Skeletal muscle tissue (tissue), 5 donors: ENCODE measurements around the gene RPUSD1. TPM values are rescaled to one million over a fixed set of nuclear protein-coding genes. Genes with fewer than 3 reads are reported as not detected.

Experiments used
- H3K27ac ChIP-seq: one replicate; pipeline ENCODE4 v1.7.0; 2013; ENCODE audit warnings: mild to moderate bottlenecking, low read depth, low read length, inconsistent platforms
- H3K27me3 ChIP-seq, 3 donors: one replicate each; pipeline ENCODE4 v1.7.0; 2013; ENCODE audit warnings: low read length in 3 of 3; ENCODE audit not compliant: control insufficient read depth in 3 of 3, insufficient read depth in 3 of 3
- H3K36me3 ChIP-seq, 3 donors: one replicate each; pipeline ENCODE4 v1.7.0; 2013; ENCODE audit warnings: low read length in 3 of 3; ENCODE audit not compliant: control insufficient read depth in 3 of 3, insufficient read depth in 3 of 3
- H3K4me1 ChIP-seq, 3 donors: one replicate each; pipeline ENCODE4 v1.7.0; 2013; ENCODE audit warnings: low read length in 3 of 3, mild to moderate bottlenecking in 3 of 3; ENCODE audit not compliant: control insufficient read depth in 3 of 3, insufficient read depth in 3 of 3
- H3K4me3 ChIP-seq, 3 donors: one replicate each; pipeline ENCODE4 v1.7.0; 2013; ENCODE audit warnings: low read length in 3 of 3
- H3K9ac ChIP-seq, 3 donors: one replicate each; pipeline ENCODE4 v1.7.0; 2013; ENCODE audit warnings: low read length in 3 of 3, mild to moderate bottlenecking in 3 of 3, moderate library complexity in 2 of 3, low read depth in 1 of 3
- H3K9me3 ChIP-seq, 3 donors: one replicate each; pipeline ENCODE4 v1.7.0; 2013; ENCODE audit warnings: low read length in 3 of 3; ENCODE audit not compliant: control insufficient read depth in 3 of 3
- small RNA-seq: library from RNA; depleted of rRNA; stranded (forward); fragments of <200 nt; gene quantifications from one replicate; pipeline ENCODE3, GENCODE V24; 2014
- total RNA-seq: library from RNA; depleted of rRNA; stranded (reverse); fragments of >200 nt; gene quantifications from one replicate; pipeline ENCODE4 v1.2.3, GENCODE V29; 2014
- donor health status: Osteomylitis.

RPUSD1 gene
- total RNA-seq, 1 donor from 2014 or later = 8.9 TPM

GRCh38 chr16:740764-741505 is 47.2 kb downstream of the RPUSD1 start, which contains the start of gene CIAO3:
Gene CIAO3 (minus strand): TSS chr16:740997. CDS start chr16:740985, 12 bp downstream.
- peaks cover 20 to 24% (median 22%) of the 10 kb centered on the region in 3 donors for H3K36me3 ChIP-seq
- peak within 1 kb of the TSS; percentile 47 for H3K27ac ChIP-seq
- H3K9me3 ChIP-seq = no peaks in the 10 kb centered on the region
- H3K4me3 ChIP-seq = peak within 1 kb of the TSS; percentile 72 to 86 (median 81)
- peak within 1 kb of the TSS; percentile 83 to 92 (median 88) for H3K9ac ChIP-seq
- H3K4me1 ChIP-seq = peaks cover 13 to 16% (median 14%) of the 10 kb centered on the region in 3 donors
- H3K27me3 ChIP-seq = peaks cover 0 to 15% (median 4%) of the 10 kb centered on the region in 3 donors

- Histone ChIP-seq H3K4me3 (peak overlapping the region; percentile 72 to 86 (median 81)), H3K27me3 (peaks cover 0 to 15% (median 4%) of the 10 kb centered on the region in 3 donors), H3K9ac (peak overlapping the region; percentile 83 to 92 (median 88)), H3K27ac (peak overlapping the region; percentile 47), H3K9me3 (no peaks in the 10 kb centered on the region), H3K4me1 (peaks cover 13 to 16% (median 14%) of the 10 kb centered on the region in 3 donors), H3K36me3 (peaks cover 25 to 27% (median 27%) of the 10 kb centered on the region in 3 donors)
Measured at GRCh38 chr16:740459-740763, 47.8 kb downstream of the RPUSD1 start.

- peak overlapping the region; percentile 72 to 86 (median 81) for H3K4me3 ChIP-seq
- no peaks in the 10 kb centered on the region for H3K9me3 ChIP-seq
- peaks cover 31 to 33% (median 33%) of the 10 kb centered on the region in 3 donors for H3K36me3 ChIP-seq
- peak overlapping the region; percentile 83 to 92 (median 88) for H3K9ac ChIP-seq
- H3K27ac ChIP-seq = no peak overlapping the region
- peaks cover 0 to 15% (median 4%) of the 10 kb centered on the region in 3 donors for H3K27me3 ChIP-seq
- peaks cover 13 to 16% (median 14%) of the 10 kb centered on the region in 3 donors for H3K4me1 ChIP-seq
Measured at GRCh38 chr16:739560-740458, 48.4 kb downstream of the RPUSD1 start.

- H3K9ac ChIP-seq = no peak overlapping the region
- peaks cover 0 to under 1% (median 0%) of the 10 kb centered on the region in 3 donors for H3K27me3 ChIP-seq
- H3K9me3 ChIP-seq = no peaks in the 10 kb centered on the region
- H3K4me3 ChIP-seq = no peak overlapping the region
- peaks cover 13 to 16% (median 14%) of the 10 kb centered on the region in 3 donors for H3K4me1 ChIP-seq
- peaks cover 53 to 58% (median 55%) of the 10 kb centered on the region in 3 donors for H3K36me3 ChIP-seq
- H3K27ac ChIP-seq = no peak overlapping the region
Measured at GRCh38 chr16:736936-737481, 51.2 kb downstream of the RPUSD1 start.

- peaks cover 10 to 12% (median 10%) of the 10 kb centered on the region in 3 donors for H3K4me1 ChIP-seq
- H3K36me3 ChIP-seq = peaks cover 58 to 61% (median 59%) of the 10 kb centered on the region in 3 donors
- no peak overlapping the region for H3K9ac ChIP-seq
- no peak overlapping the region for H3K27ac ChIP-seq
- H3K9me3 ChIP-seq = no peaks in the 10 kb centered on the region
- H3K27me3 ChIP-seq = no peaks in the 10 kb centered on the region
- no peak overlapping the region for H3K4me3 ChIP-seq
Measured at GRCh38 chr16:735982-736453, 52.2 kb downstream of the RPUSD1 start.

- Histone ChIP-seq H3K4me3 (no peak overlapping the region), H3K9ac (no peak overlapping the region), H3K27ac (no peak overlapping the region), H3K36me3 (peaks cover 58 to 61% (median 60%) of the 10 kb centered on the region in 3 donors), H3K27me3 (no peaks in the 10 kb centered on the region), H3K4me1 (peaks cover 8 to 9% (median 9%) of the 10 kb centered on the region in 3 donors), H3K9me3 (no peaks in the 10 kb centered on the region)
Measured at GRCh38 chr16:734981-735881, 53.0 kb downstream of the RPUSD1 start.

Small RNA genes lying within 50 kb of the gene (small RNA-seq; reads per million reads assigned to genes)
- not detected for gene MIR662

Other genes with a start within 250 kb of the RPUSD1 start
- not detected for gene PRR35, start 228.0 kb downstream of the RPUSD1 start, total RNA-seq
- gene NHLRC4, start 221.4 kb downstream of the RPUSD1 start, total RNA-seq = 1.6 TPM
- 11.0 TPM for gene PIGQ, start 218.4 kb downstream of the RPUSD1 start, total RNA-seq
- 5.7 TPM for gene RAB40C, start 198.3 kb downstream of the RPUSD1 start, total RNA-seq
- gene WFIKKN1, start 157.4 kb downstream of the RPUSD1 start, total RNA-seq = 0.52 TPM
- gene METTL26, start 152.1 kb downstream of the RPUSD1 start, total RNA-seq = 32.4 TPM
- 20.4 TPM for gene MCRIP2, start 146.6 kb downstream of the RPUSD1 start, total RNA-seq
- gene WDR90, start 139.0 kb downstream of the RPUSD1 start, total RNA-seq = 6.3 TPM
- 14.1 TPM for gene RHOT2, start 120.2 kb downstream of the RPUSD1 start, total RNA-seq
- gene RHBDL1, start 112.7 kb downstream of the RPUSD1 start, total RNA-seq = under 0.01 TPM
- 87.7 TPM for gene STUB1, start 108.0 kb downstream of the RPUSD1 start, total RNA-seq
- gene JMJD8, start 104.0 kb downstream of the RPUSD1 start, total RNA-seq = 13.0 TPM
- 2.1 TPM for gene WDR24, start 98.0 kb downstream of the RPUSD1 start, total RNA-seq
- gene FBXL16, start 82.6 kb downstream of the RPUSD1 start, total RNA-seq = not detected
- gene METRN, start 73.3 kb downstream of the RPUSD1 start, total RNA-seq = 18.3 TPM
- gene ANTKMT, start 67.2 kb downstream of the RPUSD1 start, total RNA-seq = 12.0 TPM
- gene CCDC78, start 61.9 kb downstream of the RPUSD1 start, total RNA-seq = not detected
- 1.0 TPM for gene HAGHL, start 61.3 kb downstream of the RPUSD1 start, total RNA-seq
- gene CIAO3, start 47.4 kb downstream of the RPUSD1 start, total RNA-seq = 43.3 TPM
- gene MSLN, start 27.6 kb downstream of the RPUSD1 start, total RNA-seq = 1.0 TPM
- gene CHTF18, start 239 bp upstream of the RPUSD1 start, total RNA-seq = 4.2 TPM
- not detected for gene GNG13, start 12.4 kb upstream of the RPUSD1 start, total RNA-seq
- 6.8 TPM for gene LMF1, start 182.6 kb upstream of the RPUSD1 start, total RNA-seq
- 26.1 TPM for gene SOX8, start 193.4 kb upstream of the RPUSD1 start, total RNA-seq